PC-9 (cell line): Measurements from ENCODE around the gene EFNA2. TPM values are rescaled to one million over a fixed set of nuclear protein-coding genes. Genes with fewer than 3 reads are reported as not detected.

Source experiments
- BruUV-seq: library from RNA; stranded (reverse); fragments of 400-500 nt; replicated peaks from 2 replicates; lab custom pipeline; 2021; lab: Mats Ljungman, UMichigan
- CTCF ChIA-PET: fragments of 300-600 bp; sonication (Branson Sonifier 250); formaldehyde crosslinking; loops from one replicate; lab custom pipeline; 2022; ENCODE audit warnings: antibody characterized with exemption; lab: Charles Lee
- POLR2A ChIA-PET: fragments of 300-600 bp; sonication (Branson Sonifier 250); formaldehyde crosslinking; loops from one replicate; lab custom pipeline; 2022; ENCODE audit warnings: antibody characterized with exemption; ENCODE audit not compliant: unreplicated experiment; lab: Charles Lee
- DNase-seq, 2 experiments: peaks; one replicate each; pipeline versions ENCODE4 v3.0.0 to v3.0.0-alpha.2; 2015 to 2022; ENCODE audit warnings: mixed read lengths in 1 of 2
- H2AFZ ChIP-seq: fragments of 200-600 bp; sonication (generic); 2 replicates; pipeline ENCODE4 v1.8.1; 2017; ENCODE audit warnings: antibody characterized with exemption
- H3F3A ChIP-seq: fragments of 200-600 bp; sonication (generic); 2 replicates; pipeline ENCODE4 v1.8.1; 2017; ENCODE audit warnings: antibody characterized with exemption, mild to moderate bottlenecking, low read depth; ENCODE audit not compliant: insufficient read depth
- H3K27ac ChIP-seq: fragments of 200-600 bp; sonication (generic); 2 replicates; pipeline ENCODE4 v1.6.1; 2016; ENCODE audit warnings: mixed run types
- H3K27me3 ChIP-seq: fragments of 200-600 bp; sonication (generic); 2 replicates; pipeline ENCODE4 v1.6.1; 2016; ENCODE audit warnings: low read depth, mixed run types; ENCODE audit not compliant: insufficient read depth
- H3K36me3 ChIP-seq: fragments of 200-600 bp; sonication (generic); 2 replicates; pipeline ENCODE4 v1.6.1; 2016; ENCODE audit warnings: low read depth, mixed run types
- H3K4me1 ChIP-seq: fragments of 200-600 bp; sonication (generic); replicated peaks from 2 replicates; pipeline ENCODE4 v1.6.1; 2016; ENCODE audit warnings: mixed run types; ENCODE audit not compliant: insufficient read depth
- H3K4me2 ChIP-seq: fragments of 200-600 bp; sonication (generic); 2 replicates; pipeline ENCODE4 v1.6.1; 2017; ENCODE audit warnings: mixed run types
- H3K4me3 ChIP-seq: fragments of 200-600 bp; sonication (generic); 2 replicates; pipeline ENCODE4 v1.6.1; 2016; ENCODE audit warnings: mixed run types
- H3K79me2 ChIP-seq: fragments of 200-600 bp; sonication (generic); 2 replicates; pipeline ENCODE4 v1.6.1; 2017; ENCODE audit warnings: low read depth, mixed run types
- H3K9me2 ChIP-seq: fragments of 200-600 bp; sonication (generic); 2 replicates; pipeline ENCODE4 v1.8.1; 2017; ENCODE audit warnings: mild to moderate bottlenecking; ENCODE audit not compliant: insufficient read depth
- H3K9me3 ChIP-seq: fragments of 200-600 bp; sonication (generic); 2 replicates; pipeline ENCODE4 v1.8.1; 2016; ENCODE audit warnings: low read depth; ENCODE audit not compliant: insufficient read depth
- H4K20me1 ChIP-seq: fragments of 200-600 bp; sonication (generic); 2 replicates; pipeline ENCODE4 v1.8.1; 2017; ENCODE audit not compliant: insufficient read depth
- CTCF ChIP-seq: fragments of 200-600 bp; sonication (generic); conservative IDR thresholded peaks from 2 replicates; pipeline ENCODE4 v1.6.1; 2017; ENCODE audit warnings: mixed run types, antibody characterized with exemption, mild to moderate bottlenecking, moderate library complexity
- EZH2 ChIP-seq: fragments of 200-600 bp; sonication (generic); IDR thresholded peaks from 2 replicates; pipeline ENCODE4 v1.8.0; 2017; ENCODE audit warnings: antibody characterized with exemption, low read depth
- intact Hi-C: fragments of 100-400 bp; cut with micrococcal nuclease; formaldehyde crosslinking; loops from one replicate; pipeline ENCODE4 v1.10.0; 2022; ENCODE audit not compliant: unreplicated experiment
- total RNA-seq: library from RNA; stranded (reverse); gene quantifications from 2 replicates; pipeline ENCODE4 v1.2.3, GENCODE V29; 2021

The EFNA2 gene
- total RNA-seq, 1 experiment from 2014 or later = not detected

DNA sequence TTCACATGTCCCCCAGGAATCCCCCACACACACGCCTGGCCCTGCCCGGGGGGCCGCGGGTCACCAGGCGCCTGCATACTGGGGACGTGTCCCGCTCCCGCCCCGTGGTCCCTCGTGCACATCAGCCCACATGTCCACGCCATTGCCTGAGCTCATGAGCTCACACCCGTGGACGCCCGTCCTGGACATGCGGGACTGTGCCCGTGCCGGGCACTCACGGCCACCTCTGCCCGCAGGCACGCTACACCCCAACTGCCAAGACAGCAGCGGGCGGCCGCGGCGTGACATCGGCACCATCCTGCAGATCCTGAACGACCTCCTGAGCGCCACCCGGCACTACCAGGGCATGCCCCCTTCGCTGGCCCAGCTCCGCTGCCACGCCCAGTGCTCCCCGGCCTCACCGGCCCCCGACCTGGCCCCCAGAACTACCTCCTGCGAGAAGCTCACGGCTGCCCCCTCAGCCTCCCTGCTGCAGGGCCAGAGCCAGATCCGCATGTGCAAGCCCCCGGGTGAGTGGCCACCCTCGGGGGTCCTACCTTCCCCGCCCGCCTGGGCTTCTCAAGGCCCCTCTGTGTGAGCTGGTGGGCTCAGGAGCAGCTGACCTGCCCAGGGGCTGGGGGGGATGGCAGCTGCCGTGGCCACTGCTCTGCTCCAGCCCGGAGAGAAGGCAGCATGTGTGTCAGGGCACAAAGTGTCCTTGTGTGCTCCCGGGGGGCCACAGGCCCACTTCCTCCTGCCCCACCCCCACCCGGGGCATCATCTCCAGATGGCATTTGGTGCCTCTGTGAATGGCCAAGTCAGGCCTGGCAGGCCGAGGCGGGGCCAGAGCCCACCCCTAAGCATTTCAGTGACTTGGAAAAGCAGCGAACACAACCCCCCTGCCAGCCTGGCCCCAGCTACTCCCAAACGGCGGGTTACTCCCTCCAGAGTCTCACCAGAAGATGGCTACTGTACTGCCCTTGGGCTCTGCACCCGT lies 30.2 kb upstream of the EFNA2 start:
- Histone ChIP-seq H3K9me3 (no peaks in the 10 kb centered on the region), H3F3A (peaks cover 57% of the 10 kb centered on the region), H3K36me3 (peaks cover 3% of the 10 kb centered on the region; the same call in 1 of the 2 replicates), H3K4me3 (no peak overlapping the region), H4K20me1 (peaks cover 14% of the 10 kb centered on the region; the same call in 1 of the 2 replicates), H3K4me1 (peaks cover 42% of the 10 kb centered on the region), H3K9me2 (no peaks in the 10 kb centered on the region), H3K4me2 (no peak overlapping the region), H3K79me2 (peaks cover 54% of the 10 kb centered on the region), H3K27me3 (no peaks in the 10 kb centered on the region), H2AFZ (no peak overlapping the region), H3K27ac (0 out of 2 replicates have a peak overlapping the region, but pooled peaks have one; percentile 6)
- no TSS peak for BruUV-seq
- ChIA-PET CTCF (no interaction called here), POLR2A (interaction anchor here (0.7 kb wide), 1 partner anchor 11 kb away, joined by 5 read pairs; no protein-coding TSS in a partner anchor)
- DNase-seq = no peak
- intact Hi-C loops = no loop called here
- TF ChIP-seq EZH2 (no peak), CTCF (no peak)

DNA sequence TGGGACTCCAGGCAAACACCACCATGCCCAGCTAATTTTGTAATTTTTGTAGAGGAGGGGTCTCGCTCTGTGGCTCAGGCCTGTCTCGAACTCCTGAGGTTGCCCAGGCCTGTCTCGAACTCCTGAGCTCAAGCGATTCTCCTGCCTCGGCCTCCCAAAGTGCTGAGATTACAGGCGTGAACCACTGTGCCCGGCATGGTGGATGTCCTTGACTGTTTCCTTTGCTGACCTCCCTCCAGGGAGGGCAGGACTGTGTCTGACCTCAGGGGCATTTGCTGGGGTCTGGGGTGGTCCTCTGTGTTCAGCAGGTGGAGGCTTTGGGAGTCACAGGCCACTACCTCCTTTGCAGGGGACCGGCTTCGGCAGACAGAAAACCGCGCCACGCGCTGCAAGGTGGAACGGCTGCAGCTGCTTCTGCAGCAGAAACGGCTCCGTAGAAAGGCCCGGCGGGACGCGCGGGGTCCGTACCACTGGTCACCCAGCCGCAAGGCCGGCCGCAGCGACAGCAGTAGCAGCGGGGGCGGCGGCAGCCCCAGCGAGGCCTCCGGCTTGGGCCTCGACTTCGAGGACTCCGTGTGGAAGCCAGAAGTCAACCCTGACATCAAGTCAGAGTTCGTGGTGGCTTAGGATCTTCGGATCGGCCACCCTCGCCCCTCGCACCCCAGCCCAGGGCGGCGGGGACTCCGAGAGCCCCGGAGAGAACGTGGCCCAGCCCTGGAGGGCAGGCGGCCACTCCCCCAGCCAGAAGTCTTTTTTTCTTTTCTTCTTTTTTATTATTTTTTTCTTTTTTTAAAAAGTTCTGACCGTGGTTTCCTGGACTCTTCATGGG lies 28.8 kb upstream of the EFNA2 start:
- no TSS peak for BruUV-seq
- DNase-seq = no peak
- no peak overlapping the region for H3K4me2 ChIP-seq
- H3K4me3 ChIP-seq = no peak overlapping the region
- H2AFZ ChIP-seq = no peak overlapping the region
- H4K20me1 ChIP-seq = peaks cover 14% of the 10 kb centered on the region; the same call in 1 of the 2 replicates
- intact Hi-C loops = no loop called here
- no peaks in the 10 kb centered on the region for H3K9me2 ChIP-seq
- peaks cover 50% of the 10 kb centered on the region for H3K79me2 ChIP-seq
- H3K27me3 ChIP-seq = no peaks in the 10 kb centered on the region
- TF ChIP-seq CTCF = no peak
- TF ChIP-seq EZH2 = no peak
- ChIA-PET POLR2A (no interaction called here), CTCF (no interaction called here)
- peaks cover 44% of the 10 kb centered on the region for H3K4me1 ChIP-seq
- H3K27ac ChIP-seq = no peak overlapping the region
- peaks cover 61% of the 10 kb centered on the region for H3F3A ChIP-seq
- H3K9me3 ChIP-seq = no peaks in the 10 kb centered on the region
- peaks cover 3% of the 10 kb centered on the region; the same call in 1 of the 2 replicates for H3K36me3 ChIP-seq

DNA sequence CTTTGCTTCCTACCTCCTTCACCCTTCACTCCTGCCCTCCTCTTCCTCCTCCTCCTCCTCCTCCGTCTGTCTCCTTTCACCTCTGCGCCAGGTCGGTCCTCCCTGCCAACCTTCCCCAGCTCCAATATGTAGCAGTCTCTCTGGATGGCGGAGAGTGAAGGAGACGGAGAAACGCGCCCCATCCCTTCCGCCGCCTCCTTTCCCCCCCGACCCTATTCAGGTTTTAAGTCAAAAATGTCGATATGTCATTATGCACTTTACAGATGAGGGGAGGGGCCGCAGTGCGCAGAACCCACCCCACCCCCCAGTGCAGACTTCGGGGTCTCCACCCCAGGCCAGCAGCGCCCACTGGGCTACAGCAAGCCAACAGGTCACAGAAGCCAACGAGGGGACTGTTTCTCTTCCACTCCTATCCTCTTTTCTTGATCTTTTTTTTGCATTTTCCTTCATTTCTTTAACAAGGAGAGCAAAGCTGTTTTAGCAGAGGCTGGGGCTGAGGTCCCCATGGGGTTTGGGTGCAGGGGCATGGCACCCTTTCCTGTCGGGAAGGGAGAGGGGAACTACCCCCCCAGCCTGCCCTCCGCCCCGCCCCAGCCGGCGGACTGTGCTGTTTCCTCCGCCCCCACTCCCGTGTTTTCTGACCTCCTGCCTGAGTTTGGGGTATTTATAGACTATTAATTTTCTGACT lies 28.1 kb upstream of the EFNA2 start:
- Histone ChIP-seq H3K9me3 (no peaks in the 10 kb centered on the region), H3K9me2 (no peaks in the 10 kb centered on the region), H3K36me3 (peaks cover 3% of the 10 kb centered on the region; the same call in 1 of the 2 replicates), H3K4me1 (peaks cover 48% of the 10 kb centered on the region), H3K27me3 (no peaks in the 10 kb centered on the region), H3K4me2 (peak overlapping the region; percentile 74; the same call in 1 of the 2 replicates), H3K27ac (peak overlapping the region; percentile 92), H3K79me2 (peaks cover 48% of the 10 kb centered on the region), H2AFZ (no peak overlapping the region), H3K4me3 (no peak overlapping the region), H4K20me1 (peaks cover 14% of the 10 kb centered on the region; the same call in 1 of the 2 replicates), H3F3A (peaks cover 62% of the 10 kb centered on the region)
- POLR2A ChIA-PET = no interaction called here
- intact Hi-C loops = no loop called here
- TF ChIP-seq EZH2 (no peak), CTCF (no peak)
- BruUV-seq = no TSS peak
- DNase-seq = no peak
- CTCF ChIA-PET = no interaction called here
